ENCODE results near the gene LRSAM1.

- TF ChIP-seq, protein P1, sequence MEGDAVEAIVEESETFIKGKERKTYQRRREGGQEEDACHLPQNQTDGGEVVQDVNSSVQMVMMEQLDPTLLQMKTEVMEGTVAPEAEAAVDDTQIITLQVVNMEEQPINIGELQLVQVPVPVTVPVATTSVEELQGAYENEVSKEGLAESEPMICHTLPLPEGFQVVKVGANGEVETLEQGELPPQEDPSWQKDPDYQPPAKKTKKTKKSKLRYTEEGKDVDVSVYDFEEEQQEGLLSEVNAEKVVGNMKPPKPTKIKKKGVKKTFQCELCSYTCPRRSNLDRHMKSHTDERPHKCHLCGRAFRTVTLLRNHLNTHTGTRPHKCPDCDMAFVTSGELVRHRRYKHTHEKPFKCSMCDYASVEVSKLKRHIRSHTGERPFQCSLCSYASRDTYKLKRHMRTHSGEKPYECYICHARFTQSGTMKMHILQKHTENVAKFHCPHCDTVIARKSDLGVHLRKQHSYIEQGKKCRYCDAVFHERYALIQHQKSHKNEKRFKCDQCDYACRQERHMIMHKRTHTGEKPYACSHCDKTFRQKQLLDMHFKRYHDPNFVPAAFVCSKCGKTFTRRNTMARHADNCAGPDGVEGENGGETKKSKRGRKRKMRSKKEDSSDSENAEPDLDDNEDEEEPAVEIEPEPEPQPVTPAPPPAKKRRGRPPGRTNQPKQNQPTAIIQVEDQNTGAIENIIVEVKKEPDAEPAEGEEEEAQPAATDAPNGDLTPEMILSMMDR (optimal IDR thresholded peaks at IDR 0.05 in 1 of 3, IDR thresholded peaks at IDR 0.05 in 1 of 3, conservative IDR thresholded peaks at IDR 0.05 in 1 of 3; ENCODE audit: extremely low read depth in 1 of 3, insufficient read depth in 2 of 3, low read length in 3 of 3): no peak
- TF ChIP-seq EZH2 (IDR thresholded peaks at IDR 0.05; ENCODE audit: low read length): no peak
Observed at GRCh38 chr9:127534250-127534906, 83.1 kb downstream of the LRSAM1 start.
